HepG2 (cell line): ENCODE measurements around the gene NEIL1. TPM values are rescaled to one million over a fixed set of nuclear protein-coding genes. Genes with fewer than 3 reads are reported as not detected.
A peak's percentile ranks its signal among the peaks of the same experiment; 100 is the strongest.

Source experiments
- ASH2L ChIP-seq: fragments of 300-600, 200-600 bp; sonication (generic); IDR thresholded peaks from 2 replicates; pipeline ENCODE4 v1.7.0; 2017; ENCODE audit warnings: low read depth, mild to moderate bottlenecking, moderate library complexity, mixed read lengths, low read length; ENCODE audit not compliant: insufficient read length
- ATM ChIP-seq: fragments of 450-650 bp; IDR thresholded peaks from 2 replicates; pipeline ENCODE4 v1.7.1; 2017; ENCODE audit warnings: mild to moderate bottlenecking, borderline replicate concordance
- ETV6 ChIP-seq: sonication (generic); formaldehyde crosslinking; conservative IDR thresholded peaks from 2 replicates; pipeline ENCODE4 v1.4.0; 2020; ENCODE audit warnings: missing genetic modification reagents
- GFI1 ChIP-seq: sonication (generic); formaldehyde crosslinking; IDR thresholded peaks from 2 replicates; pipeline ENCODE4 v1.5.0; 2020; ENCODE audit warnings: missing genetic modification reagents, mild to moderate bottlenecking, borderline replicate concordance
- HNF1B ChIP-seq: sonication (generic); formaldehyde crosslinking; IDR thresholded peaks from 2 replicates; pipeline ENCODE4 v1.5.1; 2020; ENCODE audit warnings: mild to moderate bottlenecking, moderate library complexity, missing genetic modification reagents
- HOXA3 ChIP-seq: sonication (generic); formaldehyde crosslinking; IDR thresholded peaks from 2 replicates; pipeline ENCODE4 v1.5.0; 2020; ENCODE audit warnings: missing genetic modification reagents
- NR2C2 ChIP-seq: sonication (generic); formaldehyde crosslinking; IDR thresholded peaks from 2 replicates; pipeline ENCODE4 v1.4.0; 2020; ENCODE audit warnings: missing genetic modification reagents, mild to moderate bottlenecking, moderate library complexity, borderline replicate concordance
- PHF5A ChIP-seq: IDR thresholded peaks from one replicate; pipeline ENCODE4 v1.6.1; 2018; ENCODE audit warnings: low read depth, missing genetic modification reagents; ENCODE audit not compliant: unreplicated experiment
- RFX3 ChIP-seq: IDR thresholded peaks from 2 replicates; pipeline ENCODE4 v1.6.1; 2016; ENCODE audit warnings: missing biosample characterization, missing genetic modification reagents
- SKIL ChIP-seq: sonication (generic); formaldehyde crosslinking; IDR thresholded peaks from 2 replicates; pipeline ENCODE4 v1.8.0; 2022; ENCODE audit warnings: missing genetic modification reagents, mild to moderate bottlenecking, moderate library complexity, borderline replicate concordance
- YY1 ChIP-seq: IDR thresholded peaks from 2 replicates; pipeline ENCODE4 v1.6.1; 2011; ENCODE audit warnings: low read length, low read depth, moderate library complexity, mild to moderate bottlenecking; ENCODE audit not compliant: insufficient read depth, insufficient replicate concordance
- ZBTB3 ChIP-seq: sonication (generic); formaldehyde crosslinking; IDR thresholded peaks from 2 replicates; pipeline ENCODE4 v1.4.0; 2020; ENCODE audit warnings: low read depth, mild to moderate bottlenecking, moderate library complexity, missing genetic modification reagents, borderline replicate concordance
- ZNF143 ChIP-seq: sonication (generic); formaldehyde crosslinking; IDR thresholded peaks from 2 replicates; pipeline ENCODE4 v1.4.0; 2020; ENCODE audit warnings: missing genetic modification reagents
- ZNF441 ChIP-seq: sonication (generic); formaldehyde crosslinking; IDR thresholded peaks from 2 replicates; pipeline ENCODE4 v1.7.0; 2021; ENCODE audit warnings: missing genetic modification reagents, borderline replicate concordance
- ZNF672 ChIP-seq: sonication (generic); formaldehyde crosslinking; IDR thresholded peaks from 2 replicates; pipeline ENCODE4 v1.8.1; 2022; ENCODE audit warnings: missing genetic modification reagents
- ZNF75D ChIP-seq: sonication (generic); formaldehyde crosslinking; IDR thresholded peaks from 2 replicates; pipeline ENCODE4 v1.8.1; 2023; ENCODE audit warnings: missing genetic modification reagents, mild to moderate bottlenecking, borderline replicate concordance
- ZNF816 ChIP-seq: sonication (generic); formaldehyde crosslinking; IDR thresholded peaks from 2 replicates; pipeline ENCODE4 v1.8.0; 2022; ENCODE audit warnings: missing genetic modification reagents, mild to moderate bottlenecking, borderline replicate concordance
- polyA plus RNA-seq, 8 experiments: library from polyadenylated mRNA; depleted of rRNA in 3 of 8; stranded (reverse) in 7 of 8; unstranded in 1 of 8; fragments of >200 nt; fragmentation: Illumina TruSeq in 4 of 8; extraction: Trizol in 4 of 8; gene quantifications; 2 replicates each; pipeline versions ENCODE4 v1.2.1 to v1.2.3, GENCODE V29; 2011 to 2016; ENCODE audit warnings: low read depth in 4 of 8, missing spikeins in 1 of 8, mixed read lengths in 1 of 8; ENCODE audit not compliant: insufficient read depth in 1 of 8
- total RNA-seq, 5 experiments: library from RNA; depleted of rRNA; stranded (reverse); fragments of >200 nt; fragmentation: Illumina TruSeq; extraction: Trizol; gene quantifications; 2 replicates each; pipeline ENCODE4 v1.2.3, GENCODE V29; 2016; ENCODE audit warnings: low read depth in 1 of 5
- TF ChIP-seq, protein P1 (sequence below): sonication (generic); formaldehyde crosslinking; IDR thresholded peaks from 2 replicates; pipeline ENCODE4 v1.4.0; 2020; ENCODE audit warnings: mild to moderate bottlenecking, missing genetic modification reagents
- TF ChIP-seq, protein P2 (sequence below): sonication (generic); formaldehyde crosslinking; IDR thresholded peaks from 2 replicates; pipeline ENCODE4 v1.4.0; 2020; ENCODE audit warnings: missing genetic modification reagents

NEIL1 gene
- total and polyA plus RNA-seq, 2 of the 13 experiments (the other 11 are each of a cell fraction or from before 2014, with no cell fraction given) = 10.4 to 15.5 TPM

DNA sequence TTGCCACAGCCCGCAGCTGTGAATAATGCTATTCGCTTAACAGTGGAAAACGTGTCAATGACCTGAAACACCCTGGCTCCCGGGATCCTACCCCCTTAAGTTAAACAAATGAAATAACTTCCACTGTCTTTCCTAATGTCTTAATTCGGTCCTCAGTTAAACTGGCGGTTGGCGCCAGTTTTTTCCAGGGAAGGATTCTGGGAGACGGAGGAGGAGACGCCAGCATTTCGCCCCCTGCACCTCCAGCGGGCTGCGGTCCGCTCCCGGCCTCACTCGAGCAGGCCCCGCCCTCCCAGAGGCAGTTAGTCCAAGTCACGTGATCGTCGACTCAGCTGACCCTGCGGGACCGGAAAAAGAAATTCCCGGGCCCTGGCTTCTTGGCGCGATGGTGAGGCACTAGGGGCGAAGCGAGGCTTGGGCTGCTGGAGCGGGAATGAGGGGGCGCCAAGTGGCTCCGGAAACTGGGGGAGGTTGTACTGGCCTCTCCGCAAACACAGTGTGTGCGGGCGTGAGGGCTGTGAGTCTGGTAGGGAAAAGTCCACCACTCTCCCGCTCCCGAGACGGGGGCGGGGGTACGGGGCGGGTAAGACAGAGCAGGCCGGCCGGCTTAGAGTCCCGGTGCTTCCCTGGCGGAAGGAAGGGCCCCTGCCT, 11.0 kb upstream of the NEIL1 start, which contains the start of gene COMMD4 (continued):
- TF ChIP-seq ZNF816 (CRISPR knock-in tag) (no peak), ATM (no peak), ZBTB3 (0 out of 2 replicates have a peak, but pooled peaks have one; percentile 66), ZNF672 (CRISPR knock-in tag) (no peak), ETV6 (CRISPR knock-in tag) (peak; percentile 69; the same call in 1 of the 2 replicates), ZNF75D (no peak), YY1 (peak; percentile 69), NR2C2 (CRISPR knock-in tag) (peak; percentile 60), RFX3 (CRISPR knock-in tag) (no peak), HNF1B (CRISPR knock-in tag) (peak; percentile 91; the same call in 1 of the 2 replicates), GFI1 (CRISPR knock-in tag) (no peak), ASH2L (no peak), HOXA3 (peak; percentile 89), SKIL (CRISPR knock-in tag) (no peak), PHF5A (peak; percentile 57), ZNF441 (CRISPR knock-in tag) (peak; percentile 66; the same call in 1 of the 2 replicates), ZNF143 (peak; percentile 81)
- TF ChIP-seq, protein P1, sequence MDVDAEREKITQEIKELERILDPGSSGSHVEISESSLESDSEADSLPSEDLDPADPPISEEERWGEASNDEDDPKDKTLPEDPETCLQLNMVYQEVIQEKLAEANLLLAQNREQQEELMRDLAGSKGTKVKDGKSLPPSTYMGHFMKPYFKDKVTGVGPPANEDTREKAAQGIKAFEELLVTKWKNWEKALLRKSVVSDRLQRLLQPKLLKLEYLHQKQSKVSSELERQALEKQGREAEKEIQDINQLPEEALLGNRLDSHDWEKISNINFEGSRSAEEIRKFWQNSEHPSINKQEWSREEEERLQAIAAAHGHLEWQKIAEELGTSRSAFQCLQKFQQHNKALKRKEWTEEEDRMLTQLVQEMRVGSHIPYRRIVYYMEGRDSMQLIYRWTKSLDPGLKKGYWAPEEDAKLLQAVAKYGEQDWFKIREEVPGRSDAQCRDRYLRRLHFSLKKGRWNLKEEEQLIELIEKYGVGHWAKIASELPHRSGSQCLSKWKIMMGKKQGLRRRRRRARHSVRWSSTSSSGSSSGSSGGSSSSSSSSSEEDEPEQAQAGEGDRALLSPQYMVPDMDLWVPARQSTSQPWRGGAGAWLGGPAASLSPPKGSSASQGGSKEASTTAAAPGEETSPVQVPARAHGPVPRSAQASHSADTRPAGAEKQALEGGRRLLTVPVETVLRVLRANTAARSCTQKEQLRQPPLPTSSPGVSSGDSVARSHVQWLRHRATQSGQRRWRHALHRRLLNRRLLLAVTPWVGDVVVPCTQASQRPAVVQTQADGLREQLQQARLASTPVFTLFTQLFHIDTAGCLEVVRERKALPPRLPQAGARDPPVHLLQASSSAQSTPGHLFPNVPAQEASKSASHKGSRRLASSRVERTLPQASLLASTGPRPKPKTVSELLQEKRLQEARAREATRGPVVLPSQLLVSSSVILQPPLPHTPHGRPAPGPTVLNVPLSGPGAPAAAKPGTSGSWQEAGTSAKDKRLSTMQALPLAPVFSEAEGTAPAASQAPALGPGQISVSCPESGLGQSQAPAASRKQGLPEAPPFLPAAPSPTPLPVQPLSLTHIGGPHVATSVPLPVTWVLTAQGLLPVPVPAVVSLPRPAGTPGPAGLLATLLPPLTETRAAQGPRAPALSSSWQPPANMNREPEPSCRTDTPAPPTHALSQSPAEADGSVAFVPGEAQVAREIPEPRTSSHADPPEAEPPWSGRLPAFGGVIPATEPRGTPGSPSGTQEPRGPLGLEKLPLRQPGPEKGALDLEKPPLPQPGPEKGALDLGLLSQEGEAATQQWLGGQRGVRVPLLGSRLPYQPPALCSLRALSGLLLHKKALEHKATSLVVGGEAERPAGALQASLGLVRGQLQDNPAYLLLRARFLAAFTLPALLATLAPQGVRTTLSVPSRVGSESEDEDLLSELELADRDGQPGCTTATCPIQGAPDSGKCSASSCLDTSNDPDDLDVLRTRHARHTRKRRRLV (CRISPR knock-in tag) = no peak
- TF ChIP-seq, protein P2, sequence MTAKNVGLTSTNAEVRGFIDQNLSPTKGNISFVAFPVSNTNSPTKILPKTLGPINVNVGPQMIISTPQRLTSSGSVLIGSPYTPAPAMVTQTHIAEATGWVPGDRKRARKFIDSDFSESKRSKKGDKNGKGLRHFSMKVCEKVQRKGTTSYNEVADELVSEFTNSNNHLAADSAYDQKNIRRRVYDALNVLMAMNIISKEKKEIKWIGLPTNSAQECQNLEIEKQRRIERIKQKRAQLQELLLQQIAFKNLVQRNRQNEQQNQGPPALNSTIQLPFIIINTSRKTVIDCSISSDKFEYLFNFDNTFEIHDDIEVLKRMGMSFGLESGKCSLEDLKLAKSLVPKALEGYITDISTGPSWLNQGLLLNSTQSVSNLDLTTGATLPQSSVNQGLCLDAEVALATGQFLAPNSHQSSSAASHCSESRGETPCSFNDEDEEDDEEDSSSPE (CRISPR knock-in tag) = peak; percentile 98
